GM21529 (cell line): ENCODE data around the gene EPHA5.

Experiments used
- ATAC-seq: cut with Tn5 transposase; IDR thresholded peaks from one replicate; pipeline ENCODE4 v1.9.1; 2021; ENCODE audit not compliant: unreplicated experiment

Gene EPHA5

DNA sequence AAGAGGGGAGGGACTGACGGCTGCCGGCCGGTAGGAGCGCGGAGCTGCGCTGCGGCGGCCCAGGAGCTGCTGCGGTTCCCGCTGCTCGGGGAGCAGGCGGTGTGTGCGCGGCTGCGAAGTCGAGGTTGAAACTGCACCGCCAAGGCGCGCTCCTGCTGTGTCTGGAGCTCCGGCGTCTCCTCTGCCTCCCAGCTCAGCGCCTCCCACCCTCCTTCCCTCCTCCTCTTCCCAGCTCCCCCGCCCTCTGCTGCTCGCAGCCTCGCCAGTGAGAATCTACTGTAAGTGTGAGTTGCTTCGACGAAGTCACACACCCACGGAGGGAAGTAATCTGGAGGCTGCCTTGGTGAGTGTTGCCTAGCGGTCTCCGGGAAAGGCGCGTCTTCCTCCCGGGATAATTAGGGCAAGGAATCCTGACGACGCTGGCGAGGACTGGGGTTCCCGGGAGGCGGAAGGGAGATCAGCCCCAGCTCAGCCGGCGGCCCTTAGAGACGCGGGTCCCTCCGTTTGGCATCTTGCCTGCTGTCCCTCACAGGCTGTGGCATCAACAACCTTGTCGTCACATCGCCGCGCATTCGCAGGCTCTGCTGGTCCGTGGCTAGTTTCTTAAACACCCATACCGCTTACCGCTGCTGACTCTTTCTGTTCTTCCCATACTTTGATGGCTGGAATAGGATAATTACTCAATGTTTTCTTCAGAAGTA lies at the start of gene EPHA5:
EPHA5 (minus strand) TSS at position 159 of the 701 bp plus-strand sequence. CDS start 747 bp downstream, outside the sequence.
- no peak for ATAC-seq

DNA sequence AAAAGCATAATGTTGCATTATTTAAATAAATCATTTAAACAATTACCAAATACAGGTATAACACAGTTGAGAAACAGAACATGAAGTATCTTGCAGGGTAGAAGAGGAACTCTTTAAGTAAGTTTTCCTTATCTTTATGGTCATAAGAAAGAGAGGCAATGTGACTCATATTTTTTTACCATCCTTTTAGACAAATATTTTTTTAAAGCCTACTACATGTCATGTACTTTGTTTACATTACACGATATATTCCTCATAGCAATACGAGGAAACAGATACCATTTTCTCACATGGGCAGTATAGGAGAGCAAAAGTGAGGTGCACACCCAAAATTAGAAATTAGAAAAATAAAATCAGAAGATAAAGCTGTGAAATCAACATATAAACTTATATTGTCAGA lies 49.3 kb upstream of the EPHA5 start:
- no peak for ATAC-seq

DNA sequence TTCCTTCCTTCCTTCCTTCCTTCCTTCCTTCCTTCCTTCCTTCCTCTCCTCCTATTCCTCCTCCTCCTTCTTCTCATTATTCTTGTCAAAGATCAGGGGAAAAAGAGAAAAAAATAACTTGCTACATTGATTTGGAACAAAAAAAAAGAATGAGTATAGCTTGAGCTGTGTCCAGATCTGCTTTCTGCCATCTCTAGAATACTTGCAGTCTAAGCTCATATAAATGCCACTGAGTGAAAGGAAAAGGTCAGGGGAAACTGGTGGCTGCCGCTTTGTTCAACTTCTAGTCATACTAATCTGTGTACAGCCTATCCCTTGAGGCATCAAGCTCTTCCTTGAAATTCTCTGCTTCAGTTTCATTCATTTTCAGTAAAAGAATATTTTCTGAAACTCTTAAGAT lies 28.3 kb upstream of the EPHA5 start:
- ATAC-seq: no peak

DNA sequence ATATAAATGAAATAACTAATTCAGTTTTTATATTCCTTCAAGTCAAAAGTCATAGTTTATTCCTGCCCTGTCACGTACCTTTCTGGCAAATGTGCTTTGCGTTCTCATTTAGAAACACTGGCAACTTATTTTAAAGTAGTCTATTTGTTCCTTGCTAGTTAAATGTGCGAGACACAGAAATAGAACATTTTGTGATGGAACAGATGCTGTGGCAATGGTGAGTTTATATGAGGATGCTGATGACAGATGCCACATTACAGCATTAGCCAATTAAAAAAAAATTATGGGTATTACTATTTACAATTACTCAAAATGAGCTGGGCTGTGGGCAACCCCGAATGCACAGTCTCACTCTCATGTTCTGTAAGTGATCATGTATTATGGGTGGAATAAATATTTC lies 26.1 kb upstream of the EPHA5 start:
- no peak for ATAC-seq

DNA sequence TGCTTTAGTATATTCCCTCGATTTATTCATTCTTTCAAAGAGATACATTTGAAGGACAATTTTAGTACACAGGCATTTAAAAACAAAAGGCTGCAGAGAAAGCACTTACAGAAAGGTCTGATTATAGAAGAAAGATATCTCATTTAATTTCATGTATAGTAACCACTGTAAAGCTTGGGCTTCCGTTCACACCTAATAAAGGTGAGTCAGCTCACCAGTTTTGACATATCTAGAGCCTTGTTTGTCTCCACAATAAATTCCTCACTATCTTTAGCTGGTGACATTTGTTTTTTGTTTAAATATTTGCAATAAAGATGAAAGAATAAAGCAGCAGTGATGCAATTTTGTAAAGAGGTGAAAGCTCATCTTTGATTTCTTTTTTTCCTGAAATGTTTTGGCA lies 1.1 kb upstream of the EPHA5 start:
- ATAC-seq: no peak

DNA sequence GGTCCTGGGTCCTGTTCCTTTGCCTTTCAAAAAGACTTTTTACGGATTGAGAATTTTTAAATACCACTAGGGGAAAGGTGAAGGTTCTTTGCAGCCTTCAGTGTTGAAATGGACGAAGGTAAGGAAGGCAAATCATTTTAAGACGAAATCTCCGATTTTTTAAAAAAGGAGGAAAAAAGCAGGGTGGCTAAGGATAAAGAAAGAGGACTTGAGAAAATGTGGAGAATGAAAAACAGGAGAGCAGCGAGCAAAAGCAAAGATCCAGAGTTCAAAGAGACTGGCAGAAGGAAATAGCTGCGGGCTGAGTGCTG lies 314 bp downstream of the EPHA5 start:
- no peak for ATAC-seq

DNA sequence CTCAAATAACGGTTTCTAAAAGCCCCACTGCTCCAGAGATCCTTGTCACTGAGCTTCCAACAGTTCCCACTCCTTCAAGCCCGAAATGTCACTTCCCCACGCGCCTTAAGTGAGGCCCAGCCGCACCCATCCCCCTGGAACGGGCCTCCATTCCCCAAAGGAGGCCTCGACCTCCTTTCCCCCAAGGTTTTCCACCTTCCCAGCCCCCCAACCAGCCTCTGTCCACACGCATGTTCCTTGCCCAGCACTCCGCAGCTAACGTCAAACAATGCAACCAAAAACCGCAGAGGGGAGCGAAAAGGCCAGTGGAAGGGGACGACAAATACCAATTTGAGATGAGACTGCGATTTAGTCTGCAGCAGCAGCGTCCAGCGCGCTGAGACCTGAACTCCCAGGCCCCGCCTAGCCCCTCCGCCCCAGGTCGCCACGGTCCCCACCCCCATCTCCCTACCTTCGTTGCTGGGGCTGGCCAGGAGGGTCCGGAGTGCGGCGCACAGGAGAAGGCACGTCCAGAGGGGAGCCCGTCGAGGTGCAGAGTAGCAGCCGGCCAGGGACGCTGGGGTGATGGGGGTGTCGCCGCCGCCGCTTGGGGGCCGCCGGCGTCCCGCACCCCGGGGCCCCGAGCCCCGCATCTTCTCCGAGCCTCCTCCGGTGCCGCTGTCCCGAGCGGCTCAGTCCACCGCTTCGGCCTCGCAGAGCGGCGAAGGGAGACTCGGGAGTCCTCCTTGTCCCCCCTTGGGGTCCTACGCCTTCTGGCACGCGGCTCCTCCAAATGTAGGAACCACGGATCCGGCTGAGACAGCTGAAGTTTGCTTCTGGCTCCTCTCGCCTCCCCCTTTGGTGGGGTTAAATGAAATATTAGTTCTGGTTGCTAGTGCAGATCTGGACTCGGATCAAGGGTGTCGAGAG lies 924 bp downstream of the EPHA5 start:
- no peak for ATAC-seq

DNA sequence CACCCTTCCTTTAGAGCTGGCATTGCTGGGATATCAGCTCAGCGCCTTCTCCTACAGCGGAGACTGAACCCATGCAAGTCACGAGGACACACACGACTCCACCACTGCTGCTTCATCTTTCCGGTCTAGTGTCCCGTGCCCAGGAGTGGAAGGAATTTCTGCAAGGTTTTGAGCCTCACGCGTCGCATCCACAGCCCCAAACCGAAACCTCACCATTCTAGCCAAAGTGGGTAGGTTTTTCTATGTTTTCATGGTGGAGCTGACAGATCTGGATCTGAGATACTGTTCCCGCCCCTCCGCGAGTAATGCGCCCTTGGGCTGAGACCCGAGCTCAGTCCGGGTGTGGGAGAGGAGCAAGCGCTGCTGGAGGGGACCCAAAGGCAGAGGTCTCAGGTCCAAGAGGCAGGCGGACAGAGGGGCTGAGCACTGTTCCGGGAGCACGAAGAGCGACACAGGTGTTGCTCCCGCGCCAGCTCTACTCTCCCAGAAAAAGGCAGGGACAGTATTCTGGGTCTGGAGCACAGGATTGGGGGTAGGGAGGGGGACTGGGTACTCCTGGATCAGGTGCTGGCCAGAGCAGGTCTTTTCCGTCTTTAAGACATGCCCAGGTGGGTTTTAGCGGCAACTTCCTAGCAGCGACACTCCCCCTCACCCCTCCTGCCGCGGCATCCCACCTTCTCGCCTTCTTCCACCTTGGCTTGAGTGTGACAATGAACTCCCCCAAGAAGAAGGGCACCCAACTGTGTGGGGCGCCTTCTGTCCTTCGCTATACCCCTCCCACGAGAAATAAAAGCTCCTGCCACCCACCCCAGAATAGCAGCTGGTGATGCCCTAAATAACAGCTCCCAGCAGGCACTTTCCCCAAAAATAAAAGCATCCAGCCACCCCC lies 1.8 kb downstream of the EPHA5 start:
- no peak for ATAC-seq

DNA sequence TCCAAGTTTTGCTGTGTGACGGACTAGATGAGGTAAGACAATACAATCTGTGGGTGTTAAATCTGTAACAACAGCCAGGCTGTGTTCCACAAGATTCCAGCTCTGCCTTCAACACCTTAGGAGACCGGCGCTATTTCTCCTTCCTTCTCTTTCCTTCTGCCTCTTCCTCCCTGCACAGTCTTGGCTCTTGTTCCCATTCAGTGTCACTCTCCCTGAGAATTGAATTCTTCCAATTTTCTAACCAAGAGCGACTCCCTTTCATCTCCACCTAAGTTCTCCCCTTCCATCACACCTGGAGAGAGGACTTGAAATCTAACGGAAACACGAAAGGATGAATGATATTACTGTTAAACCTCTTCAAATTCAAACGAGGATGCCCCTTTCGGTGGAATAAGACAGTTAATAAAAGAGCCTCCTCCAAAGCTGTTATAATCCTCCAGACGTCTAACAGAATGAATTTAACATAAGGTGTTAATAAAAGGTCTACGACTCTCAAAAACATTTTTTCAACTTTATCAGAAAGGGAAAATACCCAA lies 2.7 kb downstream of the EPHA5 start:
- no peak for ATAC-seq

DNA sequence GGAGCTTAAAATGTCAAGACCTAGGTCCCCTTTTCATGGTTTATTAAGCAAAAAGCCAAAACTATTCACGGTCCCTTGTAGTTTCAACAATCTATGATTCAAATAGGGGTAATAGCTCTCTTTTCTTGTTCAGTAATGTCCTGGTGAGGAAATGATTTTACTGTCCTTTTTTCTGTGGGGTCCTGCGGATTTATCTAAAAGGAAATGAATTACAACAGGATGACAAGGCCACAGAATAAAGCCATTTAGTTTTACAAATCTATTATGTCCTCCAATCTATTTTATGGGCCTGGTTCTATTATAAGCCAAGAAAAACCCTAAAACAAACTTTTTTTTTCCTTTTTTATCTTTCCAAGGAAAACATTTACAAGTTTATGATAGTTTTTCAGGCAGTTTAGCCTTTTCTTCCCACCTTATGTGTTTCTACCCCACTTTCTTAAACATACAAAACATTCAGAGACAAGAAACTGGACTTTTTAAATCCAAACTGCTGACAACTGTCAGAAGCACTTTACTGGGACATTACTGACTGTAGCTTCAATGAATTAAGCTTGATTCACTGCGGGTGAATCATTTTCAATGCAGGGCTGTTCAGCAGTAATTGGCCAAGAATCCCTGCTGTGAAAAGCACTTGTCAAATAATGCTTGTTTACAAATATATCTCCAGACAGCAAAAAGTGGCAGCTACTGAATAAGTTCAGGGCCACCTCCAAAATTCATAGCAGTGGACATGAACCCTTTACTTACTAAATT lies 4.3 kb downstream of the EPHA5 start:
- no peak for ATAC-seq

DNA sequence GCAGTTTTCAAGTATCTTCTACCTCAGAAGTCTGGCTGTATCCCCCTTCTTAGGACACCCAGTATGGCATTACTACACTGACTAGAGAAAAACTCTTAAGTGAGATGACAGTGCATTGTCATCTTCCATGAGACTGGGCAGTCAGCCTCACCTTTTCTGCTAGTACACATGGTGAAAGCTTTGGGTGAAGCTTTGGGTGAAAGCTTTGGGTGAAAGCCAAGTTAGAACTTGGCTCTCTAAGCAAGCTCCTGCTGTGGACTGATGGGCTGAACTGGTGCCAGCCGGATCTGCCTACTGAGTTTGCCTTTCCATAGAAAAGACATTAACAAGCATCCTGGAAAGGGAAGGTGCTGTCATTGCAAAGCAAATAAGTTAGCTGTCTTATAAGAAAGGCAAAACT lies 8.8 kb downstream of the EPHA5 start:
- no peak for ATAC-seq

DNA sequence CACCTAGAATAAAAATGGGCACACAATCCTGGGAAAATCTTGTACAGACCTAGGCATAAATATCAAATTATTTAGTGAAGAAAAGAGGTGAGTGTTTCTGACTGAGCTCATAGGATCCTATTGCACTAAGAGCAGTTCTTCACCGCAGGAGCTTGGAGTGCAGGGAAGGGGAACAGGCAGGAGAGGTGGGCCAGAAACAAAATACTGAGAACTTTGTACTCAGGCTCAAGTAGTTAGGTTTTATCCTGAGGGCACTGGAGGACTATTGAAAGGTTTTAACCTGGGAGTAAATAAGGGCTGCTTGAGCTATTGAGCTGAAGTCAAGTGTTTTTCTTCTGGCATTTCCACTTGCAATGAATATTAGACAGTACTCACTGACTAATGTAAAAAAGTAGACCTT lies 12.2 kb downstream of the EPHA5 start:
- no peak for ATAC-seq

DNA sequence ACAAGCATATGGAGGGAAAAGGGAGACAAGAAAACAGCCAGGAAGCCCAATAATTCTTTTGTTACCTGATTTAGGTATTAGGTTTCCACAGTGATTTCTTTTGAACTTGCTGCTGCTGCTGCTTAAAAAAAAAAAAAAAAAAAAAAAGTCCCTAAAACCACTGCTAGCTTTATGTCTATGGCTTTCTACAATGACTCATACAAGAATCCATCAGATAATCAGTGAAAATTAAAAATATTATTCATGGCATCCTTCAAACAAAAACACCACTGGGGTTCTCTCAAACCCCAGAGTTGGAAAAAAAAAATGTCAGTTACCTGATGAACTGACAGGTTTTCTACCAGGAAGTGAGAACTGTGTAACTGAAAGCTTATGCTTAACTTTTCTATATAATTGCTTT lies 14.3 kb downstream of the EPHA5 start:
- ATAC-seq: no peak

DNA sequence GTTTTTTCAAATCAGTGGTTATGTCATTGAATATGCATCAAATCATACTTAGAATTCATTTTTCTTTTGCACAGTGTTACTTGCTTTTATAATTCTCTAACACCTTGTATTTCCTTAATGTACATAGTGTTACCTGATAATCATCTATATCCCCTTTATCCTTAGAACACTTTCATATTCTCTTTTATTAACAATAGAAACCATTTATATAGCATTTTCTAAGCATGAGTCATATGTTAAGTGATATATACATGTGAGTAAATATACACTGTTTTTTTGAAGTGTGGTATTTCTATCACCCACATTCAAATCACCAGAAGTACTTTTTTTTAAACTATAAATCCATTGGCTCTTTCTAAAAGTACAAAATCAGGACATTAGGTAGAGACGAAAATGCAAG lies 15.3 kb downstream of the EPHA5 start:
- ATAC-seq: no peak

DNA sequence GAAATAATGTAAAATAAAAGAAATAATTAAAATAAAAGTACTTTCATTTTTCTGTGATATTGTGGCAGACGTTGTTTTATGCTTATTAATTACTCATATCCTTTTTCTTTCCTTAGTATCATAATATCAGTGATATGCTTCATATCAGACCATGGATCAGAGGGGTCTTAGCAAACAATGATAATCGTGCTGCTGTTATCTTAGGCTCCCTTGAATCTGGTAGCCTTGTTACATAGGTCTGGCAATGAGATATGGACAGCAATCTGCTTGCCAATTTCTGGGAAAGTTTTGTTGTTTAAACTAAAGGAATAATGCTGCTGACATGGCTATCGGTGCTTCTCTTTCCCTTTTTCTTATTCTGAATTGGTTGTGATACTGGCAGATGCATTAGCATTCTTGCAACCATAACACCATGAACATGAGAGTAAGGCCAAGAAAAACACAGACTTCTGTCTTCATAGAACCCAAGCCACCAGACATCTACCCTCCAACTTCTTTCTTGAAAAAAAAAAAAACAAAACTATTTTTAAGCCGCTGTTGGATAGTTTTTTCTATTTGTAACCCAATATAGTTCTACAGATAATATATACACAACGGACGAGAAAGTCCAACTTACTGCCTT lies 16.4 kb downstream of the EPHA5 start:
- ATAC-seq: no peak

DNA sequence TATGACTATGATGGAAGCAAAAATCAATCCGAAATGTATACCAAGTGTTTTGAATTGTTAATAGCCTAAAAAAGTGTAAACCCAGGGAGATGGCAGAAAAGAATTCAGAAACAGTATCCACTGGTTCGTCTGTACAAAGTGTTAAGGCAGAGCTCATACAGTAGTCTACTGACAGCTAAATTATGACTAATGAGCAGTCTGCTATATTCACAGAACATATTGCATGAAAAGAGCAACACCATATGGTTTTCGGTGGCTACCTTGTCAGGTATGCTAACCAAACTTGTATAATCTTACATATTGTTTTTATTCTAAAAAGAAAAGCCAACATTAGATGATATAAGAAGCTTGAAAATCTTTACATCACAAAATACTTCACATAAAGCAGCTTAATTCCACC lies 18.5 kb downstream of the EPHA5 start:
- no peak for ATAC-seq

DNA sequence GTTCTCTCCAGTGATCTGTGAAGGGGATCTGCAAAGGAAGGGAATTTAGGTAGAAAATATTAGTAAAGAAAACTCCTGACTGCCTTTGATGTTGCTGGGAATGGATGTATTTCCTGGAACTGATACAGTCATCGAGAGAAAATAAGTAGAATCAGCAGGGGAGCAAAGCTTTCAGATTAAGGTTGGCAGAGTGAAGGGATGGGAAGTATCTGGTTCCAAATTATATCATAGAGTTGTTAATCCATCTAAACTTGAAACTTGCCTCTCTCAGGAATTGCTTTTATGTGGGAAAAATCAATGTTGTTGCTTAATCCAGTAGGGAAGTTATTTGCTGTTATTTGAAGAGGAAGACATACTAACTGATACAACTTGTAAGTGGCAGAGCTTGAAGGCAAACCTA lies 19.3 kb downstream of the EPHA5 start:
- ATAC-seq: no peak

DNA sequence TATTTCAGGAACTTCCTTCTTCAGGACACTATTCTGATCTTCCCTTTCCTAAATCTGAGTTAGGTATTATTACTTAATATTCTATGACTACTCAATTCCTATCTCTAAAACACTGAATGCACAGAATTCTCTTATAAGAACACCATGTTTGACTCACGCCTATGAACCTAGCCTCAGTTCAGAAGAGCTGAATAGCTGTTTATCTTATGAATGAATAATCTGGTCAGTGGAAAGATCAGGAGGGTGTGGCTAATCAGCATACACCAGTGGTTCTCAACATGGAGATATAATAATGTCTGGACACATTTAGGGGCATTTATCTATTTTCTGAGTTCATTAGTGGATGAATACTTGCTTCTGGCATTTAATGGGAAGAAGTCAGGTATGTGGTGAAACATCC lies 24.2 kb downstream of the EPHA5 start:
- no peak for ATAC-seq

DNA sequence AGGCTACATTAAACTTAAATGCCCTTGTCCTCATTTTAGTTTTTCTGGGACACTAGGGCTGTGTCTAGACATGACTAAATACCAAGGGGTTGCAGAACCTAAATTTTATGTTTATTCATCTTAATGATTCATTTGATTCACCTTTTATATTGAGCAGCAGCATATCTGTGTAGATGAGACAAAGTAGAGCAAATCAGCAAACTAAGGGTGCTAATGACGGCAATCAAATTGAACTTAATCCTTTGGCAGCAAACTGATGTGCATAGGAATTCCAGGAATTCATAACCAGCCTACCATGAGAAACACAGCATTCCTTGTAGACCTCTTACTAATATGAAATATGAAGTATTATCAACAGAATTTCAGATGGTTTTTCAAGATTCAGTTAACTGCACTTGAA lies 25.1 kb downstream of the EPHA5 start:
- ATAC-seq: no peak
